HepG2 (cell line): ENCODE data around the gene SLC35F3. TPM values are rescaled to one million over a fixed set of nuclear protein-coding genes. Genes with fewer than 3 reads are reported as not detected.

Experiments used
- ATAC-seq: fragments of 200-7000 bp; cut with Tn5 transposase; 3 replicates; pipeline ENCODE4 v1.9.1; 2020; ENCODE audit warnings: mild to moderate bottlenecking, moderate library complexity
- BruUV-seq: library from RNA; stranded (reverse); fragments of 400-500 nt; replicated peaks from 2 replicates; lab custom pipeline; 2021; lab: Mats Ljungman, UMichigan
- CTCF ChIA-PET: fragments of 300-600 bp; formaldehyde crosslinking; extraction: SDS; loops from one replicate; lab custom pipeline; 2021; ENCODE audit warnings: low total read pairs, inconsistent platforms, low intra/inter-chr PET ratio; lab: Yijun Ruan, JAX
- POLR2A ChIA-PET: fragments of 350-600 bp; sonication (Branson Sonifier 250); formaldehyde crosslinking; loops from one replicate; lab custom pipeline; 2020; ENCODE audit warnings: antibody characterized with exemption, inconsistent platforms; lab: Yijun Ruan, JAX
- DNase-seq: peaks from one replicate; pipeline ENCODE4 v3.0.0-alpha.2; 2015; ENCODE audit warnings: low spot score
- FAIRE-seq: peaks from 3 replicates; lab custom pipeline; 2011; peaks lifted over from hg19 to GRCh38; lab: Jason Lieb, UNC
- H2AFZ ChIP-seq: one replicate; pipeline ENCODE4 v1.6.1; 2011; ENCODE audit warnings: low read length, inconsistent platforms
- H3K27ac ChIP-seq: fragments of 300-600 bp; 3 replicates; pipeline ENCODE4 v1.8.0; 2011; ENCODE audit warnings: mixed run types, mild to moderate bottlenecking, mixed read lengths, low read length, inconsistent platforms; ENCODE audit not compliant: insufficient read depth; ENCODE audit errors: extremely low read length
- H3K27me3 ChIP-seq, 2 experiments: fragments of 200-600 bp in 1 of 2; 2 replicates in 1 of 2; 3 replicates in 1 of 2; pipeline versions ENCODE4 v1.6.0 to v1.8.0; 2011; ENCODE audit warnings: low read length in 2 of 2, mild to moderate bottlenecking in 2 of 2, moderate library complexity in 2 of 2, inconsistent platforms in 1 of 2; ENCODE audit not compliant: insufficient read depth in 2 of 2, control insufficient read depth in 1 of 2
- H3K36me3 ChIP-seq, 2 experiments: fragments of 200-600 bp in 1 of 2; replicated peaks in 1 of 2; 2 replicates in 1 of 2; 3 replicates in 1 of 2; pipeline versions ENCODE4 v1.5.1 to v1.8.0; 2011; ENCODE audit warnings: low read length in 2 of 2, inconsistent platforms in 1 of 2; ENCODE audit not compliant: insufficient read depth in 2 of 2, control insufficient read depth in 1 of 2
- H3K4me1 ChIP-seq: 2 replicates; pipeline ENCODE4 v1.5.1; 2012; ENCODE audit warnings: low read length, inconsistent platforms; ENCODE audit not compliant: insufficient read depth
- H3K4me2 ChIP-seq: 2 replicates; pipeline ENCODE4 v1.6.0; 2011; ENCODE audit warnings: low read depth, low read length, inconsistent platforms
- H3K4me3 ChIP-seq, 3 experiments: fragments of 200-600 bp in 1 of 3; sonication (generic), shearing (Covaris generic) in 1 of 3; replicated peaks in 1 of 3; 2 replicates each; pipeline ENCODE4 v1.5.1; 2011 to 2016; ENCODE audit warnings: low read length in 3 of 3, inconsistent platforms in 2 of 3, low read depth in 2 of 3, mild to moderate bottlenecking in 2 of 3, control low read depth in 1 of 3, mixed read lengths in 1 of 3; ENCODE audit not compliant: insufficient read depth in 1 of 3
- H3K79me2 ChIP-seq: one replicate; pipeline ENCODE4 v1.6.1; 2011; ENCODE audit warnings: low read length, inconsistent platforms; ENCODE audit not compliant: insufficient read depth
- H3K9ac ChIP-seq: 2 replicates; pipeline ENCODE4 v1.6.0; 2011; ENCODE audit warnings: mild to moderate bottlenecking, low read depth, low read length, inconsistent platforms; ENCODE audit not compliant: insufficient read depth
- H3K9me3 ChIP-seq: 2 replicates; pipeline ENCODE4 v1.5.1; 2012; ENCODE audit warnings: mild to moderate bottlenecking, low read length
- H4K20me1 ChIP-seq: 2 replicates; pipeline ENCODE4 v1.6.0; 2011; ENCODE audit warnings: inconsistent platforms, mild to moderate bottlenecking, low read length, moderate library complexity; ENCODE audit not compliant: insufficient read depth
- CCDC6 ChIP-seq: sonication (generic); formaldehyde crosslinking; IDR thresholded peaks from 2 replicates; pipeline ENCODE4 v1.8.1; 2022; ENCODE audit warnings: mild to moderate bottlenecking, missing genetic modification reagents, moderate library complexity
- FLYWCH1 ChIP-seq: sonication (generic); formaldehyde crosslinking; IDR thresholded peaks from 2 replicates; pipeline ENCODE4 v1.8.1; 2023; ENCODE audit warnings: mild to moderate bottlenecking, missing genetic modification reagents
- NCOA1 ChIP-seq: sonication (generic); formaldehyde crosslinking; IDR thresholded peaks from 2 replicates; pipeline ENCODE4 v1.9.0; 2021; ENCODE audit warnings: missing genetic modification reagents
- SETDB1 ChIP-seq: sonication (generic); formaldehyde crosslinking; IDR thresholded peaks from 2 replicates; pipeline ENCODE4 v1.5.1; 2020; ENCODE audit warnings: missing genetic modification reagents, mild to moderate bottlenecking, borderline replicate concordance
- ZNF672 ChIP-seq: sonication (generic); formaldehyde crosslinking; IDR thresholded peaks from 2 replicates; pipeline ENCODE4 v1.8.1; 2022; ENCODE audit warnings: missing genetic modification reagents
- ZNF781 ChIP-seq: sonication (generic); formaldehyde crosslinking; IDR thresholded peaks from 2 replicates; pipeline ENCODE4 v1.5.1; 2020; ENCODE audit warnings: borderline replicate concordance, mild to moderate bottlenecking, missing genetic modification reagents; ENCODE audit errors: not compliant biosample characterization
- WGBS: methylation state at CpG from one replicate; pipeline ENCODE4 v1.1.6; 2017; ENCODE audit warnings: low lambda C conversion rate; 5-methylcytosine and 5-hydroxymethylcytosine counted together
- in situ Hi-C: cut with HindIII; loops from 2 replicates; pipeline ENCODE4 v1.10.0; 2017; ENCODE audit warnings: low pct_unique_long_range_greater_than_20kb; ENCODE audit not compliant: extremely low pct_ligation_motif_present
- intact Hi-C: fragments of 100-400 bp; cut with micrococcal nuclease; formaldehyde crosslinking; loops from one replicate; pipeline ENCODE4 v1.10.0; 2022; ENCODE audit not compliant: unreplicated experiment
- polyA plus RNA-seq, 8 experiments: library from polyadenylated mRNA; depleted of rRNA in 3 of 8; stranded (reverse) in 7 of 8; unstranded in 1 of 8; fragments of >200 nt; fragmentation: Illumina TruSeq in 4 of 8; extraction: Trizol in 4 of 8; gene quantifications; 2 replicates each; pipeline versions ENCODE4 v1.2.1 to v1.2.3, GENCODE V29; 2011 to 2016; ENCODE audit warnings: low read depth in 4 of 8, missing spikeins in 1 of 8, mixed read lengths in 1 of 8; ENCODE audit not compliant: insufficient read depth in 1 of 8
- total RNA-seq, 5 experiments: library from RNA; depleted of rRNA; stranded (reverse); fragments of >200 nt; fragmentation: Illumina TruSeq; extraction: Trizol; gene quantifications; 2 replicates each; pipeline ENCODE4 v1.2.3, GENCODE V29; 2016; ENCODE audit warnings: low read depth in 1 of 5
- TF ChIP-seq, protein P1 (sequence below): sonication (generic); formaldehyde crosslinking; IDR thresholded peaks from 2 replicates; pipeline ENCODE4 v1.4.0; 2020; ENCODE audit warnings: missing genetic modification reagents
- TF ChIP-seq, protein P2 (sequence below): sonication (generic); formaldehyde crosslinking; IDR thresholded peaks from 2 replicates; pipeline ENCODE4 v1.8.0; 2022; ENCODE audit warnings: mild to moderate bottlenecking, missing genetic modification reagents, borderline replicate concordance
- TF ChIP-seq, protein P3 (sequence below): sonication (generic); IDR thresholded peaks from 2 replicates; pipeline ENCODE4 v1.6.1; 2016; ENCODE audit warnings: low read depth, borderline replicate concordance

The SLC35F3 gene
- total and polyA plus RNA-seq, 2 of the 13 experiments (the other 11 are each of a cell fraction or from before 2014, with no cell fraction given): not detected

DNA sequence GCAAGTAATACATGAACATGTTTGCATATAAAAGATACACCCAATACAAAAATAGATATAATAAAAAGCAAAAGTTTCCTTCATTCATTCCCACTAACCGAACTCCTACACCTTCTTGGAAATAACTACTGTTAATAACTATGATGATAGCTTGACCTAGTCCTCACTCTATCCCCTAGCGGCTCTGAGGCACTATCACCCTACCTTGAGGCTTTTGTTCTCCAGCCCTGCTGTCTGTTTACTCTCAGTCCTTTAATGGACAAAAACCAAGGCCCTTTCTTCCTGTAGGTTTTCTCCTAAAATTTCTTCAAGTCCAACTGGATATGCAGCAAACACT is 186.6 kb downstream of the SLC35F3 start:
- 0% methylated on average over 2 of the region's 2 CpGs for whole genome bisulfite sequencing
- POLR2A ChIA-PET: no interaction called here
- ATAC-seq (no peak), FAIRE-seq (no peak), DNase-seq (no peak)
- Histone ChIP-seq H3K27me3 (no peaks in the 10 kb centered on the region; a peak in 1 of 5 replicates), H3K4me2 (no peak overlapping the region), H3K27ac (no peak overlapping the region), H3K36me3 (no peaks in the 10 kb centered on the region), H3K4me1 (no peaks in the 10 kb centered on the region), H3K79me2 (no peaks in the 10 kb centered on the region), H4K20me1 (no peaks in the 10 kb centered on the region), H3K9ac (no peak overlapping the region), H2AFZ (no peak overlapping the region), H3K9me3 (no peaks in the 10 kb centered on the region), H3K4me3 (no peak overlapping the region)
- in situ Hi-C loops: no loop called here
- TF ChIP-seq FLYWCH1 (CRISPR knock-in tag): no peak
- no peak for TF ChIP-seq SETDB1 (CRISPR knock-in tag)
- no peak for TF ChIP-seq NCOA1 (CRISPR knock-in tag)
- no peak for TF ChIP-seq ZNF781 (CRISPR knock-in tag)
- TF ChIP-seq, protein P1, sequence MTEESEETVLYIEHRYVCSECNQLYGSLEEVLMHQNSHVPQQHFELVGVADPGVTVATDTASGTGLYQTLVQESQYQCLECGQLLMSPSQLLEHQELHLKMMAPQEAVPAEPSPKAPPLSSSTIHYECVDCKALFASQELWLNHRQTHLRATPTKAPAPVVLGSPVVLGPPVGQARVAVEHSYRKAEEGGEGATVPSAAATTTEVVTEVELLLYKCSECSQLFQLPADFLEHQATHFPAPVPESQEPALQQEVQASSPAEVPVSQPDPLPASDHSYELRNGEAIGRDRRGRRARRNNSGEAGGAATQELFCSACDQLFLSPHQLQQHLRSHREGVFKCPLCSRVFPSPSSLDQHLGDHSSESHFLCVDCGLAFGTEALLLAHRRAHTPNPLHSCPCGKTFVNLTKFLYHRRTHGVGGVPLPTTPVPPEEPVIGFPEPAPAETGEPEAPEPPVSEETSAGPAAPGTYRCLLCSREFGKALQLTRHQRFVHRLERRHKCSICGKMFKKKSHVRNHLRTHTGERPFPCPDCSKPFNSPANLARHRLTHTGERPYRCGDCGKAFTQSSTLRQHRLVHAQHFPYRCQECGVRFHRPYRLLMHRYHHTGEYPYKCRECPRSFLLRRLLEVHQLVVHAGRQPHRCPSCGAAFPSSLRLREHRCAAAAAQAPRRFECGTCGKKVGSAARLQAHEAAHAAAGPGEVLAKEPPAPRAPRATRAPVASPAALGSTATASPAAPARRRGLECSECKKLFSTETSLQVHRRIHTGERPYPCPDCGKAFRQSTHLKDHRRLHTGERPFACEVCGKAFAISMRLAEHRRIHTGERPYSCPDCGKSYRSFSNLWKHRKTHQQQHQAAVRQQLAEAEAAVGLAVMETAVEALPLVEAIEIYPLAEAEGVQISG: no peak
- no peak for TF ChIP-seq ZNF672 (CRISPR knock-in tag)
- TF ChIP-seq CCDC6 (CRISPR knock-in tag): no peak
- TF ChIP-seq, protein P2, sequence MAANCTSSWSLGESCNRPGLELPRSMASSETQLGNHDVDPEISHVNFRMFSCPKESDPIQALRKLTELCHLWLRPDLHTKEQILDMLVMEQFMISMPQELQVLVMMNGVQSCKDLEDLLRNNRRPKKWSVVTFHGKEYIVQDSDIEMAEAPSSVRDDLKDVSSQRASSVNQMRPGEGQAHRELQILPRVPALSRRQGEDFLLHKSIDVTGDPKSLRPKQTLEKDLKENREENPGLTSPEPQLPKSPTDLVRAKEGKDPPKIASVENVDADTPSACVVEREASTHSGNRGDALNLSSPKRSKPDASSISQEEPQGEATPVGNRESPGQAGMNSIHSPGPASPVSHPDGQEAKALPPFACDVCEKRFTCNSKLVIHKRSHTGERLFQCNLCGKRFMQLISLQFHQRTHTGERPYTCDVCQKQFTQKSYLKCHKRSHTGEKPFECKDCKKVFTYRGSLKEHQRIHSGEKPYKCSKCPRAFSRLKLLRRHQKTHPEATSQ (CRISPR knock-in tag): no peak
- TF ChIP-seq, protein P3, sequence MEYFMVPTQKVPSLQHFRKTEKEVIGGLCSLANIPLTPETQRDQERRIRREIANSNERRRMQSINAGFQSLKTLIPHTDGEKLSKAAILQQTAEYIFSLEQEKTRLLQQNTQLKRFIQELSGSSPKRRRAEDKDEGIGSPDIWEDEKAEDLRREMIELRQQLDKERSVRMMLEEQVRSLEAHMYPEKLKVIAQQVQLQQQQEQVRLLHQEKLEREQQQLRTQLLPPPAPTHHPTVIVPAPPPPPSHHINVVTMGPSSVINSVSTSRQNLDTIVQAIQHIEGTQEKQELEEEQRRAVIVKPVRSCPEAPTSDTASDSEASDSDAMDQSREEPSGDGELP: no peak
- no TSS peak for BruUV-seq
- intact Hi-C loops: no loop called here
- CTCF ChIA-PET: no interaction called here
